ENCODE data around the gene LSAMP.

LSAMP gene

GRCh38 chr3:116155841-116156240 lies 289.4 kb downstream of the LSAMP start:
- no peak for DNase-seq

- no peak for DNase-seq
These were observed 290.9 kb downstream of the LSAMP start for GRCh38 chr3:116154389-116154788.

GRCh38 chr3:116153174-116153573 lies 292.1 kb downstream of the LSAMP start:
- no peak for DNase-seq

GRCh38 chr3:116150655-116151167 lies 294.6 kb downstream of the LSAMP start:
- DNase-seq: no peak

- DNase-seq: no peak
These were observed 296.1 kb downstream of the LSAMP start for GRCh38 chr3:116148881-116149851.

- no peak for DNase-seq
These were observed 299.7 kb downstream of the LSAMP start for GRCh38 chr3:116145613-116146012.

GRCh38 chr3:116141724-116142123 lies 303.6 kb downstream of the LSAMP start:
- DNase-seq: no peak

GRCh38 chr3:116140100-116140689 lies 305.1 kb downstream of the LSAMP start:
- DNase-seq: no peak

GRCh38 chr3:116139641-116140040 lies 305.6 kb downstream of the LSAMP start:
- DNase-seq: no peak

GRCh38 chr3:116135457-116136085 lies 309.7 kb downstream of the LSAMP start:
- no peak for DNase-seq

GRCh38 chr3:116129187-116129946 lies 315.9 kb downstream of the LSAMP start:
- DNase-seq: no peak

GRCh38 chr3:116127464-116127863 lies 317.8 kb downstream of the LSAMP start:
- DNase-seq: no peak

GRCh38 chr3:116124166-116124565 lies 321.1 kb downstream of the LSAMP start:
- DNase-seq: no peak

- DNase-seq: no peak
These were observed 326.7 kb downstream of the LSAMP start for GRCh38 chr3:116118475-116119169.

GRCh38 chr3:116114586-116114985 lies 330.7 kb downstream of the LSAMP start:
- no peak for DNase-seq

- DNase-seq: no peak
These were observed 332.6 kb downstream of the LSAMP start for GRCh38 chr3:116112696-116113095.

- no peak for DNase-seq
These were observed 333.5 kb downstream of the LSAMP start for GRCh38 chr3:116111765-116112164.

GRCh38 chr3:116103868-116104530 lies 341.3 kb downstream of the LSAMP start:
- DNase-seq: no peak

GRCh38 chr3:116102037-116102436 lies 343.2 kb downstream of the LSAMP start:
- DNase-seq: no peak

- DNase-seq: no peak
These were observed 348.1 kb downstream of the LSAMP start for GRCh38 chr3:116097226-116097625.

GRCh38 chr3:116096631-116097030 lies 348.7 kb downstream of the LSAMP start:
- no peak for DNase-seq

- DNase-seq: no peak
These were observed 351.9 kb downstream of the LSAMP start for GRCh38 chr3:116093374-116093773.

Measured in activated CD8-positive, alpha-beta memory T cell treated with anti-CD3 and anti-CD28 coated beads for 24 hours (primary cell).